WTC11 (cell line): Measurements from ENCODE around the gene ALOX12. TPM values are rescaled to one million over a fixed set of nuclear protein-coding genes. Genes with fewer than 3 reads are reported as not detected.

Experiments
- AFF4 ChIP-seq: sonication (generic); formaldehyde crosslinking; IDR thresholded peaks from 2 replicates; pipeline ENCODE4 v1.8.1; 2023; ENCODE audit warnings: mild to moderate bottlenecking, missing genetic modification reagents, borderline replicate concordance
- AR ChIP-seq: fragments of 250-450 bp; sonication (Bioruptor Pico); IDR thresholded peaks from 2 replicates; pipeline ENCODE4 v1.9.0; 2021; ENCODE audit warnings: mild to moderate bottlenecking
- ATF1 ChIP-seq: sonication (generic); formaldehyde crosslinking; IDR thresholded peaks from 2 replicates; pipeline ENCODE4 v1.8.1; 2023; ENCODE audit warnings: mild to moderate bottlenecking, moderate library complexity, missing genetic modification reagents
- ESRRA ChIP-seq: sonication (generic); formaldehyde crosslinking; IDR thresholded peaks from 2 replicates; pipeline ENCODE4 v1.8.1; 2022; ENCODE audit warnings: mild to moderate bottlenecking, missing genetic modification reagents, borderline replicate concordance
- FOXJ3 ChIP-seq: sonication (generic); formaldehyde crosslinking; IDR thresholded peaks from 2 replicates; pipeline ENCODE4 v1.9.0; 2021; ENCODE audit warnings: missing genetic modification reagents, mild to moderate bottlenecking, borderline replicate concordance
- IRF1 ChIP-seq: sonication (generic); formaldehyde crosslinking; IDR thresholded peaks from 2 replicates; pipeline ENCODE4 v1.8.0; 2023; ENCODE audit warnings: missing genetic modification reagents
- KAT7 ChIP-seq: sonication (generic); formaldehyde crosslinking; IDR thresholded peaks from 2 replicates; pipeline ENCODE4 v1.8.1; 2023; ENCODE audit warnings: missing genetic modification reagents, mild to moderate bottlenecking, borderline replicate concordance
- MXD4 ChIP-seq: fragments of 250-450 bp; sonication (Bioruptor Pico); IDR thresholded peaks from 2 replicates; pipeline ENCODE4 v1.8.0; 2021; ENCODE audit warnings: mild to moderate bottlenecking, moderate library complexity, borderline replicate concordance
- MYBL2 ChIP-seq: sonication (generic); formaldehyde crosslinking; IDR thresholded peaks from 2 replicates; pipeline ENCODE4 v1.8.1; 2023; ENCODE audit warnings: mild to moderate bottlenecking, moderate library complexity, missing genetic modification reagents
- SMAD3 ChIP-seq: sonication (generic); formaldehyde crosslinking; IDR thresholded peaks from 2 replicates; pipeline ENCODE4 v1.8.0; 2022; ENCODE audit warnings: missing genetic modification reagents, mild to moderate bottlenecking, borderline replicate concordance
- TEAD4 ChIP-seq: sonication (generic); formaldehyde crosslinking; IDR thresholded peaks from 2 replicates; pipeline ENCODE4 v1.8.0; 2022; ENCODE audit warnings: mild to moderate bottlenecking, missing genetic modification reagents
- ZMAT4 ChIP-seq: fragments of 250-450 bp; sonication (Bioruptor Pico); IDR thresholded peaks from 2 replicates; pipeline ENCODE4 v1.9.0; 2021; ENCODE audit warnings: mild to moderate bottlenecking
- ZNF121 ChIP-seq: sonication (generic); formaldehyde crosslinking; IDR thresholded peaks from 2 replicates; pipeline ENCODE4 v1.8.0; 2023; ENCODE audit warnings: missing genetic modification reagents
- ZNF396 ChIP-seq: fragments of 250-450 bp; sonication (Bioruptor Pico); IDR thresholded peaks from 2 replicates; pipeline ENCODE4 v1.8.0; 2021; ENCODE audit warnings: mild to moderate bottlenecking, moderate library complexity, borderline replicate concordance
- total RNA-seq: library from RNA; stranded (reverse); gene quantifications from 3 replicates; pipeline ENCODE4 v1.2.3, GENCODE V29; 2021
- TF ChIP-seq, protein P1 (sequence below): sonication (generic); formaldehyde crosslinking; conservative IDR thresholded peaks from 2 replicates; pipeline ENCODE4 v1.8.1; 2023; ENCODE audit warnings: mild to moderate bottlenecking, low read depth, missing genetic modification reagents, moderate library complexity
- TF ChIP-seq, protein P2 (sequence below): sonication (generic); formaldehyde crosslinking; IDR thresholded peaks from 2 replicates; pipeline ENCODE4 v1.8.0; 2022; ENCODE audit warnings: mild to moderate bottlenecking, missing genetic modification reagents
- TF ChIP-seq, protein P3 (sequence below): fragments of 200-600 bp; IDR thresholded peaks from 2 replicates; pipeline ENCODE4 v1.8.0; 2022; ENCODE audit warnings: antibody characterized with exemption
- TF ChIP-seq, protein P4 (sequence below): sonication (generic); formaldehyde crosslinking; IDR thresholded peaks from 2 replicates; pipeline ENCODE4 v1.8.0; 2023; ENCODE audit warnings: missing genetic modification reagents, mild to moderate bottlenecking, borderline replicate concordance

Gene ALOX12
- total RNA-seq, 1 experiment from 2014 or later, result 1.9 TPM

DNA sequence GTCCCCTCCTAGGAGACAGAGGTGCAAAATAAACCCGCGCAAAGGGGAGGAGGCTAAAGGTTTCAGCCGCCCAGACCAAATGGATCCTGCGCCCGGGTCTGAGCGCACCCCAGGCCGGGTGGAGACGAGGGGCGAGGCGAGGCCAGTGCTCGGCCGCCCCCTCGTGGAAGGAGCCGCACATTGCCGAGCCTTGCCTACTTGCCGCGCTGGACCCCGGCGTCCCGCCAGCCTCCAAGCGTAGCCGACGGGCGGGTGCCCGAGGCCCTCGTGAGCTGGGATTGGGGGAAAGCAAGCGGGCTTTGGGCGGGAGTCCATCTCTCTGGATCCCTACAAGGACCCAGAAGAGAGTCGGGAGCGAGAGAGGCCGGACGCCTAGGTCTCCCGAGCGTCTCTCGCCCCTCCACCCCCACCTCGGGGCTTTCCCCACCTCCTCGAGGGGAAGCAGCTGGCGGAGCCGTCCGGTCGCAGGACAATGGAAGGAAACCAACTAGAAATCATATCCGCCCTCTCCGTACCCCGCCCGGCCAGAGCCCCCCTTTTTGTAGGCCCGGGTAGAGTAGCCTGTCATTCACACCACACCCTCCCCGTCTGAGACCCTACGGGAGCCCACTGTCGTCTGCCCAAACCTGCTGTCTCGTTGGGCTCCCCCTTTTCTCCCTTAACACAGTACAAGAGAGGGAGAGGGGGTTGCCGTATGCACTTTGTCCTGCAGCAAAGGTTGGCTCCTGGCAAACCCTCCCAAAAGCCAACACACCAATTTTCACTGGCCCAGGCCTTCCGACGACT lies 26.3 kb downstream of the ALOX12 start (continued):
- TF ChIP-seq, protein P1, sequence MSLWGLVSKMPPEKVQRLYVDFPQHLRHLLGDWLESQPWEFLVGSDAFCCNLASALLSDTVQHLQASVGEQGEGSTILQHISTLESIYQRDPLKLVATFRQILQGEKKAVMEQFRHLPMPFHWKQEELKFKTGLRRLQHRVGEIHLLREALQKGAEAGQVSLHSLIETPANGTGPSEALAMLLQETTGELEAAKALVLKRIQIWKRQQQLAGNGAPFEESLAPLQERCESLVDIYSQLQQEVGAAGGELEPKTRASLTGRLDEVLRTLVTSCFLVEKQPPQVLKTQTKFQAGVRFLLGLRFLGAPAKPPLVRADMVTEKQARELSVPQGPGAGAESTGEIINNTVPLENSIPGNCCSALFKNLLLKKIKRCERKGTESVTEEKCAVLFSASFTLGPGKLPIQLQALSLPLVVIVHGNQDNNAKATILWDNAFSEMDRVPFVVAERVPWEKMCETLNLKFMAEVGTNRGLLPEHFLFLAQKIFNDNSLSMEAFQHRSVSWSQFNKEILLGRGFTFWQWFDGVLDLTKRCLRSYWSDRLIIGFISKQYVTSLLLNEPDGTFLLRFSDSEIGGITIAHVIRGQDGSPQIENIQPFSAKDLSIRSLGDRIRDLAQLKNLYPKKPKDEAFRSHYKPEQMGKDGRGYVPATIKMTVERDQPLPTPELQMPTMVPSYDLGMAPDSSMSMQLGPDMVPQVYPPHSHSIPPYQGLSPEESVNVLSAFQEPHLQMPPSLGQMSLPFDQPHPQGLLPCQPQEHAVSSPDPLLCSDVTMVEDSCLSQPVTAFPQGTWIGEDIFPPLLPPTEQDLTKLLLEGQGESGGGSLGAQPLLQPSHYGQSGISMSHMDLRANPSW (CRISPR knock-in tag), result no peak
- TF ChIP-seq, protein P2, sequence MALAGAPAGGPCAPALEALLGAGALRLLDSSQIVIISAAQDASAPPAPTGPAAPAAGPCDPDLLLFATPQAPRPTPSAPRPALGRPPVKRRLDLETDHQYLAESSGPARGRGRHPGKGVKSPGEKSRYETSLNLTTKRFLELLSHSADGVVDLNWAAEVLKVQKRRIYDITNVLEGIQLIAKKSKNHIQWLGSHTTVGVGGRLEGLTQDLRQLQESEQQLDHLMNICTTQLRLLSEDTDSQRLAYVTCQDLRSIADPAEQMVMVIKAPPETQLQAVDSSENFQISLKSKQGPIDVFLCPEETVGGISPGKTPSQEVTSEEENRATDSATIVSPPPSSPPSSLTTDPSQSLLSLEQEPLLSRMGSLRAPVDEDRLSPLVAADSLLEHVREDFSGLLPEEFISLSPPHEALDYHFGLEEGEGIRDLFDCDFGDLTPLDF (CRISPR knock-in tag), result no peak
- no peak for TF ChIP-seq ZNF396 (CRISPR knock-in tag)
- TF ChIP-seq IRF1, result no peak
- TF ChIP-seq MYBL2 (CRISPR knock-in tag), result no peak
- no peak for TF ChIP-seq ESRRA (CRISPR knock-in tag)
- TF ChIP-seq, protein P3, sequence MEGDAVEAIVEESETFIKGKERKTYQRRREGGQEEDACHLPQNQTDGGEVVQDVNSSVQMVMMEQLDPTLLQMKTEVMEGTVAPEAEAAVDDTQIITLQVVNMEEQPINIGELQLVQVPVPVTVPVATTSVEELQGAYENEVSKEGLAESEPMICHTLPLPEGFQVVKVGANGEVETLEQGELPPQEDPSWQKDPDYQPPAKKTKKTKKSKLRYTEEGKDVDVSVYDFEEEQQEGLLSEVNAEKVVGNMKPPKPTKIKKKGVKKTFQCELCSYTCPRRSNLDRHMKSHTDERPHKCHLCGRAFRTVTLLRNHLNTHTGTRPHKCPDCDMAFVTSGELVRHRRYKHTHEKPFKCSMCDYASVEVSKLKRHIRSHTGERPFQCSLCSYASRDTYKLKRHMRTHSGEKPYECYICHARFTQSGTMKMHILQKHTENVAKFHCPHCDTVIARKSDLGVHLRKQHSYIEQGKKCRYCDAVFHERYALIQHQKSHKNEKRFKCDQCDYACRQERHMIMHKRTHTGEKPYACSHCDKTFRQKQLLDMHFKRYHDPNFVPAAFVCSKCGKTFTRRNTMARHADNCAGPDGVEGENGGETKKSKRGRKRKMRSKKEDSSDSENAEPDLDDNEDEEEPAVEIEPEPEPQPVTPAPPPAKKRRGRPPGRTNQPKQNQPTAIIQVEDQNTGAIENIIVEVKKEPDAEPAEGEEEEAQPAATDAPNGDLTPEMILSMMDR, result peak; percentile 88
- TF ChIP-seq MXD4 (CRISPR knock-in tag), result no peak
- no peak for TF ChIP-seq SMAD3 (CRISPR knock-in tag)
- TF ChIP-seq FOXJ3 (CRISPR knock-in tag), result no peak
- TF ChIP-seq, protein P4, sequence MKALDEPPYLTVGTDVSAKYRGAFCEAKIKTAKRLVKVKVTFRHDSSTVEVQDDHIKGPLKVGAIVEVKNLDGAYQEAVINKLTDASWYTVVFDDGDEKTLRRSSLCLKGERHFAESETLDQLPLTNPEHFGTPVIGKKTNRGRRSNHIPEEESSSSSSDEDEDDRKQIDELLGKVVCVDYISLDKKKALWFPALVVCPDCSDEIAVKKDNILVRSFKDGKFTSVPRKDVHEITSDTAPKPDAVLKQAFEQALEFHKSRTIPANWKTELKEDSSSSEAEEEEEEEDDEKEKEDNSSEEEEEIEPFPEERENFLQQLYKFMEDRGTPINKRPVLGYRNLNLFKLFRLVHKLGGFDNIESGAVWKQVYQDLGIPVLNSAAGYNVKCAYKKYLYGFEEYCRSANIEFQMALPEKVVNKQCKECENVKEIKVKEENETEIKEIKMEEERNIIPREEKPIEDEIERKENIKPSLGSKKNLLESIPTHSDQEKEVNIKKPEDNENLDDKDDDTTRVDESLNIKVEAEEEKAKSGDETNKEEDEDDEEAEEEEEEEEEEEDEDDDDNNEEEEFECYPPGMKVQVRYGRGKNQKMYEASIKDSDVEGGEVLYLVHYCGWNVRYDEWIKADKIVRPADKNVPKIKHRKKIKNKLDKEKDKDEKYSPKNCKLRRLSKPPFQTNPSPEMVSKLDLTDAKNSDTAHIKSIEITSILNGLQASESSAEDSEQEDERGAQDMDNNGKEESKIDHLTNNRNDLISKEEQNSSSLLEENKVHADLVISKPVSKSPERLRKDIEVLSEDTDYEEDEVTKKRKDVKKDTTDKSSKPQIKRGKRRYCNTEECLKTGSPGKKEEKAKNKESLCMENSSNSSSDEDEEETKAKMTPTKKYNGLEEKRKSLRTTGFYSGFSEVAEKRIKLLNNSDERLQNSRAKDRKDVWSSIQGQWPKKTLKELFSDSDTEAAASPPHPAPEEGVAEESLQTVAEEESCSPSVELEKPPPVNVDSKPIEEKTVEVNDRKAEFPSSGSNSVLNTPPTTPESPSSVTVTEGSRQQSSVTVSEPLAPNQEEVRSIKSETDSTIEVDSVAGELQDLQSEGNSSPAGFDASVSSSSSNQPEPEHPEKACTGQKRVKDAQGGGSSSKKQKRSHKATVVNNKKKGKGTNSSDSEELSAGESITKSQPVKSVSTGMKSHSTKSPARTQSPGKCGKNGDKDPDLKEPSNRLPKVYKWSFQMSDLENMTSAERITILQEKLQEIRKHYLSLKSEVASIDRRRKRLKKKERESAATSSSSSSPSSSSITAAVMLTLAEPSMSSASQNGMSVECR (CRISPR knock-in tag), result 0 out of 2 replicates have a peak, but pooled peaks have one; percentile 63
- no peak for TF ChIP-seq TEAD4
- TF ChIP-seq AFF4 (CRISPR knock-in tag), result no peak
- no peak for TF ChIP-seq KAT7
- TF ChIP-seq ZMAT4, result no peak
- TF ChIP-seq ATF1 (CRISPR knock-in tag), result no peak
- no peak for TF ChIP-seq ZNF121
- TF ChIP-seq AR (CRISPR knock-in tag), result no peak
